H9 (cell line): ENCODE results near the gene CCDC102A. TPM values are rescaled to one million over a fixed set of nuclear protein-coding genes. Genes with fewer than 3 reads are reported as not detected.

ENCODE experiments used
- DNase-seq: peaks from one replicate; pipeline ENCODE4 v3.0.0-alpha.2; 2017
- H2AFZ ChIP-seq: one replicate; pipeline ENCODE4 v1.6.1; 2013; ENCODE audit warnings: mild to moderate bottlenecking, low read length, control low read depth, moderate library complexity
- H2AK5ac ChIP-seq: 2 replicates; pipeline ENCODE4 v1.6.1; 2013; ENCODE audit warnings: low read length, control low read depth, mixed read lengths; ENCODE audit not compliant: insufficient read length
- H2BK120ac ChIP-seq: one replicate; pipeline ENCODE4 v1.6.1; 2013; ENCODE audit warnings: low read depth, mild to moderate bottlenecking, low read length, control low read depth, inconsistent platforms; ENCODE audit not compliant: poor library complexity, severe bottlenecking
- H2BK12ac ChIP-seq: 2 replicates; pipeline ENCODE4 v1.6.1; 2013; ENCODE audit warnings: low read length, control low read depth, mixed read lengths, low read depth; ENCODE audit not compliant: insufficient read length
- H2BK15ac ChIP-seq: 2 replicates; pipeline ENCODE4 v1.6.1; 2013; ENCODE audit warnings: low read depth, low read length, control low read depth
- H2BK20ac ChIP-seq: one replicate; pipeline ENCODE4 v1.6.1; 2013; ENCODE audit warnings: low read depth, mild to moderate bottlenecking, low read length, control low read depth, inconsistent platforms; ENCODE audit not compliant: poor library complexity, severe bottlenecking
- H2BK5ac ChIP-seq: 2 replicates; pipeline ENCODE4 v1.6.1; 2013; ENCODE audit warnings: low read length, control low read depth, mixed read lengths; ENCODE audit not compliant: insufficient read length
- H3K14ac ChIP-seq: 2 replicates; pipeline ENCODE4 v1.6.1; 2013; ENCODE audit warnings: low read length, control low read depth; ENCODE audit not compliant: insufficient read depth
- H3K18ac ChIP-seq: 2 replicates; pipeline ENCODE4 v1.6.1; 2013; ENCODE audit warnings: low read depth, mild to moderate bottlenecking, mixed read lengths, low read length, control low read depth; ENCODE audit not compliant: insufficient read length
- H3K23ac ChIP-seq: 2 replicates; pipeline ENCODE4 v1.6.1; 2013; ENCODE audit warnings: low read length, control low read depth, mixed read lengths, low read depth; ENCODE audit not compliant: insufficient read length
- H3K23me2 ChIP-seq: 2 replicates; pipeline ENCODE4 v1.6.1; 2013; ENCODE audit warnings: low read depth, mild to moderate bottlenecking, mixed read lengths, low read length, control low read depth; ENCODE audit not compliant: insufficient read length, poor library complexity, severe bottlenecking
- H3K27ac ChIP-seq: 2 replicates; pipeline ENCODE4 v1.5.1; 2013; ENCODE audit warnings: low read length, control low read depth, mixed read lengths, low read depth; ENCODE audit not compliant: insufficient read length
- H3K27me3 ChIP-seq: 2 replicates; pipeline ENCODE4 v1.6.1; 2013; ENCODE audit warnings: low read length, control low read depth, inconsistent platforms; ENCODE audit not compliant: insufficient read depth
- H3K4ac ChIP-seq: 2 replicates; pipeline ENCODE4 v1.6.1; 2013; ENCODE audit warnings: low read depth, mild to moderate bottlenecking, control low read depth, inconsistent platforms, low read length, moderate library complexity
- H3K4me1 ChIP-seq: 2 replicates; pipeline ENCODE4 v1.6.1; 2013; ENCODE audit warnings: low read length, control low read depth, inconsistent platforms; ENCODE audit not compliant: insufficient read depth
- H3K4me2 ChIP-seq: 2 replicates; pipeline ENCODE4 v1.6.1; 2013; ENCODE audit warnings: low read length, control low read depth, mixed read lengths; ENCODE audit not compliant: insufficient read length, insufficient read depth
- H3K56ac ChIP-seq: 2 replicates; pipeline ENCODE4 v1.6.1; 2013; ENCODE audit warnings: low read depth, mild to moderate bottlenecking, mixed read lengths, low read length, control low read depth; ENCODE audit not compliant: insufficient read length
- H3K79me1 ChIP-seq: 2 replicates; pipeline ENCODE4 v1.6.1; 2013; ENCODE audit warnings: low read depth, mild to moderate bottlenecking, moderate library complexity, low read length, control low read depth, inconsistent platforms; ENCODE audit not compliant: insufficient read depth, poor library complexity, severe bottlenecking
- H3K79me2 ChIP-seq: 2 replicates; pipeline ENCODE4 v1.6.1; 2013; ENCODE audit warnings: low read length, control low read depth, inconsistent platforms; ENCODE audit not compliant: insufficient read depth
- H3K9ac ChIP-seq: 2 replicates; pipeline ENCODE4 v1.6.1; 2013; ENCODE audit warnings: low read length, control low read depth, mixed read lengths; ENCODE audit not compliant: insufficient read length; ENCODE audit errors: extremely low read depth
- H3K9me3 ChIP-seq: one replicate; pipeline ENCODE4 v1.6.1; 2013; ENCODE audit warnings: low read depth, low read length, inconsistent platforms; ENCODE audit not compliant: control insufficient read depth
- H3T11ph ChIP-seq: one replicate; pipeline ENCODE4 v1.6.1; 2013; ENCODE audit warnings: mild to moderate bottlenecking, low read length, control low read depth, inconsistent platforms
- H4K20me1 ChIP-seq: one replicate; pipeline ENCODE4 v1.6.1; 2013; ENCODE audit not compliant: control insufficient read depth, insufficient read length, insufficient read depth
- H4K5ac ChIP-seq: 2 replicates; pipeline ENCODE4 v1.6.1; 2013; ENCODE audit warnings: low read depth, mild to moderate bottlenecking, mixed read lengths, low read length, control low read depth; ENCODE audit not compliant: insufficient read length
- H4K8ac ChIP-seq: replicated peaks from 2 replicates; pipeline ENCODE4 v1.6.1; 2013; ENCODE audit warnings: low read length, control low read depth, mixed read lengths, low read depth; ENCODE audit not compliant: insufficient read length
- H4K91ac ChIP-seq: 2 replicates; pipeline ENCODE4 v1.6.1; 2013; ENCODE audit warnings: low read depth, mild to moderate bottlenecking, moderate library complexity, mixed read lengths, low read length, control low read depth; ENCODE audit not compliant: insufficient read length
- H3K27ac Mint-ChIP-seq, 3 experiments: 2 replicates in 2 of 3; 3 replicates in 1 of 3; pipeline ENCODE4 v1.8.0; 2020 to 2021; ENCODE audit warnings: mixed read lengths in 3 of 3, mild to moderate bottlenecking in 1 of 3, moderate library complexity in 1 of 3
- H3K27me3 Mint-ChIP-seq: 2 replicates; pipeline ENCODE4 v1.8.0; 2021; ENCODE audit warnings: low read depth, mild to moderate bottlenecking, moderate library complexity, mixed read lengths
- H3K36me3 Mint-ChIP-seq, 3 experiments: 2 replicates in 2 of 3; 3 replicates in 1 of 3; pipeline ENCODE4 v1.8.0; 2020 to 2021; ENCODE audit warnings: low read depth in 3 of 3, mixed read lengths in 3 of 3; ENCODE audit not compliant: insufficient read depth in 1 of 3
- H3K4me1 Mint-ChIP-seq, 2 experiments: 2 replicates each; pipeline ENCODE4 v1.8.0; 2020; ENCODE audit warnings: mixed read lengths in 2 of 2
- H3K4me3 Mint-ChIP-seq, 2 experiments: 2 replicates in 1 of 2; 3 replicates in 1 of 2; pipeline ENCODE4 v1.8.0; 2020 to 2021; ENCODE audit warnings: mild to moderate bottlenecking in 2 of 2, mixed read lengths in 2 of 2, moderate library complexity in 1 of 2
- H3K9me3 Mint-ChIP-seq, 2 experiments: 2 replicates in 1 of 2; 3 replicates in 1 of 2; pipeline ENCODE4 v1.8.0; 2020; ENCODE audit warnings: mild to moderate bottlenecking in 2 of 2, mixed read lengths in 2 of 2, moderate library complexity in 1 of 2
- WGBS: extraction: QIAGEN DNeasy Blood & Tissue Kit; methylation state at CpG from one replicate; pipeline ENCODE4 v1.1.7; 2013; ENCODE audit warnings: missing lambda C conversion rate, low lambda C conversion rate, mixed read lengths; ENCODE audit not compliant: insufficient read length; ENCODE audit errors: extremely low coverage; 5-methylcytosine and 5-hydroxymethylcytosine counted together
- total RNA-seq: library from RNA; stranded (reverse); gene quantifications from 2 replicates; pipeline ENCODE4 v1.2.1, GENCODE V29; 2021
- TF ChIP-seq, protein P1 (sequence below): fragments of 200-600 bp; sonication (generic); conservative IDR thresholded peaks from 3 replicates; pipeline ENCODE4 v1.8.0; 2021; ENCODE audit warnings: antibody characterized with exemption, mild to moderate bottlenecking

CCDC102A gene
- total RNA-seq, 1 experiment from 2014 or later = 8.2 TPM

- Mint-ChIP-seq H3K4me1 (peaks cover 21 to 28% of the 10 kb centered on the region in 2 experiments), H3K27me3 (peaks cover 33% of the 10 kb centered on the region), H3K9me3 (no peaks in the 10 kb centered on the region), H3K27ac (no peak overlapping the region), H3K4me3 (no peak overlapping the region), H3K36me3 (peaks cover 5 to 9% (median 8%) of the 10 kb centered on the region in 3 experiments; a peak in 6 of 7 replicates)
- H3K23me2 ChIP-seq = peaks cover 9% of the 10 kb centered on the region
- no peak overlapping the region for H2AFZ ChIP-seq
- H3K4me1 ChIP-seq = no peaks in the 10 kb centered on the region; the same call in 1 of the 2 replicates
- no peak overlapping the region for H3K4me2 ChIP-seq
- no peak overlapping the region for H2BK12ac ChIP-seq
- no peak overlapping the region for H3K27ac ChIP-seq
- no peak overlapping the region for H2BK120ac ChIP-seq
- no peak overlapping the region for H4K5ac ChIP-seq
- H2AK5ac ChIP-seq = no peak overlapping the region
- no peak overlapping the region for H3K4ac ChIP-seq
- no peaks in the 10 kb centered on the region for H3K79me1 ChIP-seq
- H3K23ac ChIP-seq = no peak overlapping the region
- WGBS = no CpG with 5 or more reads among the region's 18 CpGs
- no peaks in the 10 kb centered on the region for H3K79me2 ChIP-seq
- H3K18ac ChIP-seq = no peak overlapping the region
- H2BK5ac ChIP-seq = no peak overlapping the region
- no peak overlapping the region for H3K56ac ChIP-seq
- no peak overlapping the region for H4K8ac ChIP-seq
- TF ChIP-seq, protein P1, sequence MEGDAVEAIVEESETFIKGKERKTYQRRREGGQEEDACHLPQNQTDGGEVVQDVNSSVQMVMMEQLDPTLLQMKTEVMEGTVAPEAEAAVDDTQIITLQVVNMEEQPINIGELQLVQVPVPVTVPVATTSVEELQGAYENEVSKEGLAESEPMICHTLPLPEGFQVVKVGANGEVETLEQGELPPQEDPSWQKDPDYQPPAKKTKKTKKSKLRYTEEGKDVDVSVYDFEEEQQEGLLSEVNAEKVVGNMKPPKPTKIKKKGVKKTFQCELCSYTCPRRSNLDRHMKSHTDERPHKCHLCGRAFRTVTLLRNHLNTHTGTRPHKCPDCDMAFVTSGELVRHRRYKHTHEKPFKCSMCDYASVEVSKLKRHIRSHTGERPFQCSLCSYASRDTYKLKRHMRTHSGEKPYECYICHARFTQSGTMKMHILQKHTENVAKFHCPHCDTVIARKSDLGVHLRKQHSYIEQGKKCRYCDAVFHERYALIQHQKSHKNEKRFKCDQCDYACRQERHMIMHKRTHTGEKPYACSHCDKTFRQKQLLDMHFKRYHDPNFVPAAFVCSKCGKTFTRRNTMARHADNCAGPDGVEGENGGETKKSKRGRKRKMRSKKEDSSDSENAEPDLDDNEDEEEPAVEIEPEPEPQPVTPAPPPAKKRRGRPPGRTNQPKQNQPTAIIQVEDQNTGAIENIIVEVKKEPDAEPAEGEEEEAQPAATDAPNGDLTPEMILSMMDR = no peak
- H4K91ac ChIP-seq = no peak overlapping the region
- H2BK15ac ChIP-seq = no peak overlapping the region
- no peaks in the 10 kb centered on the region for H3K9me3 ChIP-seq
- H3K9ac ChIP-seq = no peak overlapping the region
- no peak overlapping the region for H2BK20ac ChIP-seq
- H4K20me1 ChIP-seq = peaks cover 3% of the 10 kb centered on the region
- H3K27me3 ChIP-seq = no peaks in the 10 kb centered on the region; the same call in 1 of the 2 replicates
- no peak for DNase-seq
- H3K14ac ChIP-seq = no peak overlapping the region
- H3T11ph ChIP-seq = no peak overlapping the region
These were observed 10.6 kb downstream of the CCDC102A start for GRCh38 chr16:57525761-57526160.
